BLaER1 treated with 17β-estradiol and CSF1 and Interleukin-3, amounts not matched to agents 10 nM and 100 nM (cell line): ENCODE results near the gene PLN.

Experiments
- H3K27ac ChIP-seq, 11 experiments: shearing (Covaris generic); formaldehyde crosslinking; 2 replicates each; pipeline ENCODE4 v1.8.1; 2022
- H3K27me3 ChIP-seq, 11 experiments: shearing (Covaris generic); formaldehyde crosslinking; 2 replicates each; pipeline ENCODE4 v1.8.1; 2022
- H3K36me3 ChIP-seq, 11 experiments: shearing (Covaris generic); formaldehyde crosslinking; 2 replicates each; pipeline ENCODE4 v1.8.1; 2022
- H3K4me1 ChIP-seq, 10 experiments: shearing (Covaris generic); formaldehyde crosslinking; 2 replicates each; pipeline ENCODE4 v1.8.1; 2022
- H3K4me2 ChIP-seq, 11 experiments: shearing (Covaris generic); formaldehyde crosslinking; 2 replicates each; pipeline ENCODE4 v1.8.1; 2022
- H3K4me3 ChIP-seq, 10 experiments: shearing (Covaris generic); formaldehyde crosslinking; 2 replicates each; pipeline ENCODE4 v1.8.1; 2022
- H3K9ac ChIP-seq, 11 experiments: shearing (Covaris generic); formaldehyde crosslinking; 2 replicates each; pipeline ENCODE4 v1.8.1; 2022
- H3K9me3 ChIP-seq, 11 experiments: shearing (Covaris generic); formaldehyde crosslinking; replicated peaks in 1 of 11; 2 replicates each; pipeline ENCODE4 v1.8.1; 2022
- H4K20me1 ChIP-seq, 11 experiments: shearing (Covaris generic); formaldehyde crosslinking; 2 replicates each; pipeline ENCODE4 v1.8.1; 2022
- Cebpa-rat ChIP-seq, 11 experiments: shearing (Covaris generic); IDR thresholded peaks; 2 replicates each; pipeline ENCODE4 v1.8.1; 2022

The PLN gene

DNA sequence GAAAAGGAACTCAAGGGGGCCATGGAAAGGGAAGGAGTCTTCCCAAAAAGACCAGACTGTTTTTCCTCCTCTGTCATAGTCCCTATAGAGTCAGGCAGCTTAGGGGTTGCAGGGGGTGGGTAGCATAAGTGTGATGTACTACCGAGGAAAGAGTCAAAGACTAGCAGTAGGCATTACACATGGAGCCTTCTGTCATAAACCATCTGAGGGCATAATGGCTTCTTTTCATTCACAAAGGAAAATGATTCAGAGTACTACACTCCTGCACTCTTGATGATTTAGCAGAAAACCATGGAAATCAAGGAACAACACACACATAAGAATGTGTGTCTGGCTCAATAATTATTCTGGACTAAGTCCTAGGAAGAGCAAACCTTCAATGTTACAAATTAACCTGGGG, 14.9 kb downstream of the PLN start:
- Histone ChIP-seq H3K9ac (no peak overlapping the region), H3K9me3 (no peaks in the 10 kb centered on the region), H3K36me3 (peaks cover 0 to 53% (median 0%) of the 10 kb centered on the region in 11 experiments; a peak in 7 of 22 replicates), H4K20me1 (peaks cover 0 to 95% (median 0%) of the 10 kb centered on the region in 11 experiments; a peak in 6 of 22 replicates), H3K27ac (no peak overlapping the region), H3K27me3 (no peaks in the 10 kb centered on the region), H3K4me1 (peaks cover 9 to 23% (median 11%) of the 10 kb centered on the region in 10 experiments), H3K4me2 (no peak overlapping the region), H3K4me3 (no peak overlapping the region)
- no peak for TF ChIP-seq Cebpa-rat (IDR thresholded peaks at IDR 0.05)

DNA sequence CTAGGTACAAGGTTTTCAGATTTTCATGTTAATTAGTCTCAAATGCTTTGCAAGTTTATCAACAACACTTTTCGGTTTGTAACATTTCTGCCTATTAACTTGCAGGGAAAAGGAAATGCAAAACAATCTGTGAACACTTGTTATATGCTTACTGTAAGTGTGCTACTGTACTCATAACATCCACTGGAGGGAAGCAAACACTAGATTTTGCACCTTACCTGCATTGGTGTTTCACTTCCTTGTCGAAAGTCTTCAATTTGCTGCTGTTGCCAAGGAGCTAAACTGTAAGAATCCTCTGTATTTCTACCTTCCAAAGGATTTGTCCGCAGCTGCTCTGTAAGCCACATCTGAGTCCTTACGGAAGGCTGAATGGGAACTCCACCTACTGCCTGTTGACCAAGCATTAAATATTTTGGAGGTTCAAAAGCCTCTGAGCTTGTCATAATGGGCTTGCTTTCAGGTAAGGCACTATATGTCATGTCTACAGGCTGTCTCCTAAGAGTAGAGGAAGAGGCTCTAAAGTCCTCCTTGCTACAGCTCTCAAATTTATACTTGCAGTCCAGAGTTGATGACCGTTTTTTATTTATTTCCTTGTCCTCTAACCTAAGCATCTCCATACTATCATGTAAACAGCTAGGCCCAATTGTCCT, 17.3 kb downstream of the PLN start:
- TF ChIP-seq Cebpa-rat (IDR thresholded peaks at IDR 0.05), result no peak
- Histone ChIP-seq H3K9me3 (no peaks in the 10 kb centered on the region), H3K9ac (no peak overlapping the region), H4K20me1 (peaks cover 0 to 95% (median 0%) of the 10 kb centered on the region in 11 experiments; a peak in 6 of 22 replicates), H3K4me1 (no peaks in the 10 kb centered on the region), H3K36me3 (peaks cover 0 to 45% (median 0%) of the 10 kb centered on the region in 11 experiments; a peak in 7 of 22 replicates), H3K27ac (no peak overlapping the region), H3K27me3 (no peaks in the 10 kb centered on the region), H3K4me3 (no peak overlapping the region), H3K4me2 (no peak overlapping the region)

DNA sequence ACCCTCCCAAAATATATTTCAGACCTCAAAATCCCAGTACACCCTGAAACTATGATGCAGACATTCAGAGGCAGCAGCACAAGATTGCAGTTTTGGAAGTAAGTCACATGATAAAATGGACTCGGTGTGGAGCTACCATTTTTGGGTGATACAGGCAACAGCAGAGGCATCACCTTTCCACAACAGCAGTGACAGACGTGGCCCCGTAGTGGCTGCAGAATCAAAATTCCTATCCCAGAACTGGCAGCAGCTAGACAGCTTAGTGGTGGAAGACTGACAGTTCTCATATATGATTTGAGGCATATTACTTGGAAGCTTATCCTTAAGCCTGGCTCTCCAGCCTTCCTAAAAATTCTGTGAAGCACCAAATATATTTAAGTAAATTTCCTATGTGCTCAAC, 19.9 kb downstream of the PLN start:
- no peak overlapping the region for H3K4me3 ChIP-seq
- no peak overlapping the region for H3K9ac ChIP-seq
- TF ChIP-seq Cebpa-rat (IDR thresholded peaks at IDR 0.05), result no peak
- no peak overlapping the region for H3K27ac ChIP-seq
- H3K9me3 ChIP-seq, result peaks cover 0 to 8% (median 5%) of the 10 kb centered on the region in 11 experiments; a peak in 10 of 22 replicates
- no peaks in the 10 kb centered on the region for H3K27me3 ChIP-seq
- H3K4me1 ChIP-seq, result no peaks in the 10 kb centered on the region
- no peak overlapping the region for H3K4me2 ChIP-seq
- H4K20me1 ChIP-seq, result peaks cover 0 to 99% (median 0%) of the 10 kb centered on the region in 11 experiments; a peak in 6 of 22 replicates
- H3K36me3 ChIP-seq, result peaks cover 0 to 41% (median 0%) of the 10 kb centered on the region in 11 experiments; a peak in 7 of 22 replicates

DNA sequence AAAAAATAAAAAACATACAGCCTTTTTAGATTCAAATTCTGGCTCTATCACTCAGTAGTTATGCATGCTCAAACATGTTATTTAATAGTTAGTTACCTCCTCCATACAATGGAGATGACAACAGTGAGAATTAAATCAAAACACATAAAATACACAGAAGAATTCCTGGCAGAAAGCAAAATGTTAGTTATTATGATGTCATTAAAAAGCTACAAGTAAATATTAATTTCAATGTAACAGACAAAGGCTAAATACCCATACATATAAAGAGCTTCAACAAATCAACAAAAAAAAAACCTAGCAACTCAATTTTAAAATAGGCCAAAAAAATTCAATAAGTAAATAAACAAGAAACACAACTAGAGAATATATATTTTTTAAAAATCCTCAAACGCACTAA, 21.4 kb downstream of the PLN start:
- H3K36me3 ChIP-seq, result peaks cover 6 to 40% (median 8%) of the 10 kb centered on the region in 11 experiments
- H3K9ac ChIP-seq, result no peak overlapping the region
- no peaks in the 10 kb centered on the region for H3K27me3 ChIP-seq
- no peak overlapping the region for H3K4me3 ChIP-seq
- no peak overlapping the region for H3K27ac ChIP-seq
- H3K4me2 ChIP-seq, result no peak overlapping the region
- TF ChIP-seq Cebpa-rat (IDR thresholded peaks at IDR 0.05), result no peak
- H3K4me1 ChIP-seq, result no peaks in the 10 kb centered on the region
- H3K9me3 ChIP-seq, result peaks cover 11 to 23% (median 20%) of the 10 kb centered on the region in 11 experiments
- H4K20me1 ChIP-seq, result peaks cover 0 to 88% (median 0%) of the 10 kb centered on the region in 11 experiments; a peak in 6 of 22 replicates

DNA sequence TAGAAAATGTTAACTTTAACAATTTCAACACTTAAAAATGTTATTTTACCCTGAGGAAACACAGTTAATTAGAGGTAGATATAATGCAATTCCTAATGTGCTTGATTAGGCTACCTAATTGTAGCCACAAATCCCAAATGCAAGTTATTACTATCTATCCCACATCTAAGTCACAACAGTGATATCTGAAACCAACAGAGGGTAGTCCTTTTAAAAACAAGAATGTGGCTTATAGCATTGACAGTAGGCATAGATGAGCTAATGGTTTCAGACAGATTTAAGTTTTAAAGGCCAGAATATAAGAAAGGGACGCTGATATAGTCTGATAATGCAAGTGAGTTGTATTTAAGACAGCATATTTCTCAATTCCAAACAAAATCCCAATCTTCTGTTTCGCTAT, 23.0 kb downstream of the PLN start:
- no peak for TF ChIP-seq Cebpa-rat (IDR thresholded peaks at IDR 0.05)
- H3K27me3 ChIP-seq, result no peaks in the 10 kb centered on the region

DNA sequence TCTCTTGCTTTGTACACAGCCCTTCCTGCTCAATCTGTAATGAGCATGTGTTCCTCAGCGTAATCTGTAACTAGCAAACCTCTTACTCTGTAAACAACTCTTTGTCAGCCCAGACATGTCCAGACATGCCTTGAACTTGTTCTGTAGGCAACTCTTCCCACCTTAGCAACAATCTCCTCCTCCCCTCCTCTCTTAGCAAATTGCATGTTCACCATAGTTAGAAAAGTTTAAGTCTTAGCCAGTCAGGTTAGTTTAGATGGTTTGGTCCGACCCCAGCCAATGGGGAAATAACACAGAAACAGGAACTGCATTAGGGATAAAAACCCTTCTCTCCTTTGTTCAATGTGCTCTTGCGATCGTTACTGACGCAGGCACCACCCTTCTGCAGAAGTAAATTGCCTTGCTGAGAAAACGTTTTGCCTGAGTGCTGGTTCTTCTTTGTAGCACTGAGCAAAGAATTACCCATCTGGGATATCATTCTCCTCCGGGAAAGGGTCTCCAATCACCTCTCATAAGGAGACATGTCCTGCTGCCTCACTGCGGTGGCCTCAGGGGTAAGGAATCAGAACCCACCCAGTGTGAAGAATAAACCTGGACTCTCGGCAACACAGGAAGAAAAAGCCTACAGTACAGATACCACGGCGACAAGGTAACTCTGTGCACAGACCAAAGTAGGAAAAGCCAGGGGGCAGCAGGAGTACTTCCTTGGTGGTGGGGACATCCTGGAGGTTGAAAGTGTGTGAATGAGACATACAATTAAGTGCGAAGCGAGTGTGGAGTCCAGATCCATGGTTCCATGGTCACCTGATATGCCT, 26.2 kb downstream of the PLN start:
- Histone ChIP-seq H3K4me1 (0 out of 20 replicates have a peak, but pooled peaks cover 0 to 5% (median 0%) of the 10 kb centered on the region in 10 experiments), H4K20me1 (peaks cover 0 to 49% (median 0%) of the 10 kb centered on the region in 11 experiments; a peak in 4 of 22 replicates), H3K36me3 (peaks cover 12 to 64% (median 37%) of the 10 kb centered on the region in 11 experiments; a peak in 21 of 22 replicates), H3K27ac (peak overlapping the region in 2 of 11 experiments; percentile 8 to 20; a peak in 1 of 22 replicates), H3K27me3 (no peaks in the 10 kb centered on the region), H3K4me3 (peak overlapping the region in 5 of 10 experiments; percentile 2 to 28 (median 13); a peak in 4 of 20 replicates), H3K9ac (no peak overlapping the region), H3K4me2 (no peak overlapping the region), H3K9me3 (peaks cover 57 to 71% (median 66%) of the 10 kb centered on the region in 11 experiments)
- no peak for TF ChIP-seq Cebpa-rat (IDR thresholded peaks at IDR 0.05)

More for the DNA sequence above, 23.0 kb downstream of the PLN start:
- Histone ChIP-seq H3K36me3 (peaks cover 12 to 40% (median 21%) of the 10 kb centered on the region in 11 experiments; a peak in 21 of 22 replicates), H3K27ac (no peak overlapping the region), H3K9ac (no peak overlapping the region), H3K4me3 (no peak overlapping the region), H3K4me1 (no peaks in the 10 kb centered on the region), H3K9me3 (peaks cover 27 to 40% (median 36%) of the 10 kb centered on the region in 11 experiments), H4K20me1 (peaks cover 0 to 76% (median 0%) of the 10 kb centered on the region in 11 experiments; a peak in 5 of 22 replicates), H3K4me2 (no peak overlapping the region)

DNA sequence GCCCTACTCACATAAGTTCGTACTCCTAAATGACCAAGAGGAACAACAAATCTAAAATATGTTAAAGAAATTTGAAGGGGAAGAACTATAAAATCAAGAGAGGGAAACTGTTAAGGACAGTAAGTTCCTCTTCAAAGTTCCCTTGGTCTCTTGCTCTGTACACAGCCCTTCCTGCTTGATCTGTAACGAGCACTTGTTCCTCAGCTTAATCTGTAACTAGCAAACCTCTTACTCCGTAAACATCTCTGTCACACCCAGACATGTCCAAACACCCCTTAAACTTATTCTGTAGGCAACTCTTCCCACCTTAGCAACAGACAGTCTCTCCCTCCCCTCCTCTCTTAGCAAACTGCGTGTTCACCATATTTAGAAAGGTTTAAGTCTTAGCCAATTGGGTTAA, 29.9 kb downstream of the PLN start:
- Histone ChIP-seq H3K4me1 (peaks cover 0 to 32% (median 10%) of the 10 kb centered on the region in 10 experiments; a peak in 11 of 20 replicates), H3K4me2 (no peak overlapping the region), H3K27me3 (no peaks in the 10 kb centered on the region), H3K36me3 (peaks cover 12 to 71% (median 37%) of the 10 kb centered on the region in 11 experiments; a peak in 21 of 22 replicates), H3K9me3 (peaks cover 71 to 78% (median 75%) of the 10 kb centered on the region in 11 experiments), H3K9ac (no peak overlapping the region), H3K4me3 (no peak overlapping the region), H4K20me1 (peaks cover 0 to 42% (median 0%) of the 10 kb centered on the region in 11 experiments; a peak in 6 of 22 replicates), H3K27ac (no peak overlapping the region)
- no peak for TF ChIP-seq Cebpa-rat (IDR thresholded peaks at IDR 0.05)

DNA sequence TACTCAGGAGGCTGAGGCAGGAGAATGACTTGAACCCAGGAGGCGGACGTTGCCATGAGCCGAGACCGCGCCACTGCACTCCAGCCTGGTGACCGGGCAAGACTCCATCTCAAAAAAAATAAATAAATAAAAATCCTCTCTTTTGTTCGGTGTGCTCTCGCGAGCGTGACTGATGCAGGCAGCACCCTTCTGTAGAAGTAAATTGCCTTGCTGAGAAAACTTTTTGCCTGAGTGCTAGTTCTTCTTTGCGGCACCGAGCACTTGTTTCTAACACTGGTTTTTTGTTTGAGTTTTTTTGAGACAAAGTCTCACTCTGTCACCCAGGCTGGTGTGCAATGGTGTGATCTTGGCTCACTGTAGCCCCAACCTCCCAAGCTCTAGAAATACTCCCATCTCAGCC, 30.5 kb downstream of the PLN start:
- no peak overlapping the region for H3K9ac ChIP-seq
- peaks cover 12 to 66% (median 37%) of the 10 kb centered on the region in 11 experiments; a peak in 21 of 22 replicates for H3K36me3 ChIP-seq
- H4K20me1 ChIP-seq, result peaks cover 0 to 46% (median 0%) of the 10 kb centered on the region in 11 experiments; a peak in 6 of 22 replicates
- H3K9me3 ChIP-seq, result peaks cover 68 to 71% (median 70%) of the 10 kb centered on the region in 11 experiments
- peaks cover 0 to 39% (median 10%) of the 10 kb centered on the region in 10 experiments; a peak in 11 of 20 replicates for H3K4me1 ChIP-seq
- H3K4me2 ChIP-seq, result no peak overlapping the region
- TF ChIP-seq Cebpa-rat (IDR thresholded peaks at IDR 0.05), result no peak
- peak overlapping the region in 2 of 10 experiments; percentile 2 to 8; a peak in 1 of 20 replicates for H3K4me3 ChIP-seq
- H3K27me3 ChIP-seq, result no peaks in the 10 kb centered on the region
- H3K27ac ChIP-seq, result no peak overlapping the region
